GM19351 (cell line): ENCODE measurements around the gene FBXW9.
"Not testable (repeated sequence)": the region's sequence is repeated elsewhere in the genome, so short reads cannot be mapped to it uniquely, and the experiment has no call there.

Experiments used
- ATAC-seq: cut with Tn5 transposase; IDR thresholded peaks from one replicate; pipeline ENCODE4 v1.9.1; 2021; ENCODE audit warnings: mild to moderate bottlenecking, moderate library complexity; ENCODE audit not compliant: unreplicated experiment

The FBXW9 gene

GRCh38 chr19:12656899-12657571, 39.4 kb downstream of the FBXW9 start:
- no peak for ATAC-seq

DNA sequence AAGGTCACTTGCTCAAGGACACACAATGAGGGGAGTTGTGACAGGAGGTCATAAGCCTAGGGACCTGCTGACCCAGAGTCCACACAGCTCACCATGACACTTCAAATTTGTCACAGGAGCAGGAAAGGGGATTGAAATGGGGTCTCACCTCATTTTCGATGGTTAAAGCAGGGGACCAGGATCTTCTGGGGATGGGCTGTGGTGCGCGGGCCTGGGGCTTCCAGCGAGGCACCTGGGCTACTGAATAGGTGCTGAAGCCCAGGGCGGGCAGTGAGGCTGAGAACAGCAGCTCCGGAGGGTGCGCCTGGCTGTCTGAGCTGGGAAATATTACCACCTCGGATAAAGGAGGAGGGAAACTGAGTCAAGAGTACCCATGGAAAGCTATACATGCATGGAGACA, 40.9 kb downstream of the FBXW9 start:
- no peak for ATAC-seq

GRCh38 chr19:12652219-12652618, 44.2 kb downstream of the FBXW9 start:
- no peak for ATAC-seq

GRCh38 chr19:12649941-12650340, 46.5 kb downstream of the FBXW9 start:
- ATAC-seq, result no peak

DNA sequence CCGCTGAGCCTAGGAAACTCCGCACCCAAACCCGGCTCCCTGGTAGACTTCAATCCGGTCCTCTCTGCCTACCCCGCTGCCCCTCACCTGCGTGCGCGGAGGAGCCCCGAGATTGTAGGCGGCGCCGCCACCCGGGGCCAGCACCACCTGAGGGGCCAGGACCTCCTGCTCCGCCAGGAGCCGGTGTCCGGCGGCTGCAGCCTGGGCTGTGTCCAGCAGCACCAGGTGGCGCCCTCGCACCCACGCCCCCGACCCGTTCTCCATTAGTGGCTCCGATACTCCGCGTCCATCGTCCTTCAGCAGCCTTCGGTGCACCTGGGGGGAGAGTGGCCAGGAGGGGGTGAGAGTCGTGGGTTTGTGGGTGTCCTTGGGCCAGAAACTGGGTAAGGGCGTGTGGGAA, 48.3 kb downstream of the FBXW9 start:
- ATAC-seq, result no peak

DNA sequence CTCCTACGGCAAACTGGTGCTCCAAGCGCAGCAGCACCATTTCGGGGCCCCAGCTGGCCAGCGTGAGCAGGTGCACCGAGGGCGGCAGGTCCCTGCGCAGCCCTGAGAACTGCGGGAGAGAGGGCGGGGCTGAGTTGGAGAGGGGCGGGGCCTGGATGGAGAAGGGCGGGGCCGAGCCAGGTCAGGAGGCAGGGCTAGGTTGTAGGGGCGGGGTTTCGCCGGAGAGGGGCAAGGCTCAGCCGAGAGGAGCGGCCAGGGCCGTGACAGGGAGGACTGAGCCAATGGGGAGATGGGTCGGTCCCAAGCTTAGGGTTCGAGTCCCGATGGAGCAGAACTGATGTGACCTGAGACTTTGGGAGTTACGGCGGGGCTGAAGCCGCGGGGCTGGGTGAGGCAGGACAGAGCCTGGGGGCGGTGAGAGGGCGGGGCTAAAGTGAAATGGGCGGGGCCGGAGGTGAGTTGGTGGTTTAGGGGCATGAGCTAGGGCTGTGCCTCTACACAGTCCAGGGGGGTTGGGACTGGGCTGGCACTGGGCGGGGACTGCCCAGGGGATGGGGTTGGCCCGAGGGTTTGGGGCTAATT, 48.9 kb downstream of the FBXW9 start:
- no peak for ATAC-seq

DNA sequence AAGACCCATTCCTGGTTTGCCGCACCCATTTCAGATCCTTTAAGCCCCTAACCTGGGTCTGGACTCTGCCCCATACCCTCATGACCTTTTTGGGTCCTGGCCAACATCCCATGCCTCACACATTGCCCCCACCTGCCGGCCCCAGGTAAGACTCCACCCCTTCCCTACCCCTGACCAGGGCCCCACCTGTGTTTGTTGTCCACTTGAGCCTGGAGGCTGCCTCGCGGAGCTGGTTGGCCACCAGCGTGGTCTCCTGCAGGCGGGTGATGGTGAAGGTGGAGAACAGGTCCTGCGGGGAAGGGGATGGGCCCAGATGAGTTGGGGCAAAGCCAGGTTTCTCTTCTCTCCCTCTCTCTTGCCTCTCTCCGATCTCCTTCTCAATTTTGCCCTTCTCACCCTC, 49.4 kb downstream of the FBXW9 start:
- no peak for ATAC-seq

GRCh38 chr19:12646551-12646950, 49.9 kb downstream of the FBXW9 start:
- ATAC-seq, result no peak

DNA sequence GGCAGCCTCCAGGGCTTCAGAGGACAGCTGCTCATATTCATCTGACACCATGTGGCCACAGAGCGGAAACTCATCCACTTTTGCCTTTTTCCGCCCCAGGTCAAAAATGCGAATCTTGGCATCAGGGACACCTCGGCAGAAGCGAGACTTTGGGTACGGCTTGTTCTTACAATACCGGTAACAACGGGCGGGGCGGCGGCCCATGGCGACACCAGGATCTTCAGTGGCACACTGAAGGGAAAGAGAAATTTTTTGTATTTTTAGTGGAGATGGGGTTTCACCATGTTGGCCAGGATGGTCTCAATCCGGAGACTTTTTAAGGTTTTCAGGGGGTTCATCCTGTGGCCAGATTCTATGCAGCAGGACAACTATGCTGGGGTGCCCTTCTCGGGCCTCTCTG, 52.7 kb downstream of the FBXW9 start:
- ATAC-seq, result not testable (repeated sequence)

DNA sequence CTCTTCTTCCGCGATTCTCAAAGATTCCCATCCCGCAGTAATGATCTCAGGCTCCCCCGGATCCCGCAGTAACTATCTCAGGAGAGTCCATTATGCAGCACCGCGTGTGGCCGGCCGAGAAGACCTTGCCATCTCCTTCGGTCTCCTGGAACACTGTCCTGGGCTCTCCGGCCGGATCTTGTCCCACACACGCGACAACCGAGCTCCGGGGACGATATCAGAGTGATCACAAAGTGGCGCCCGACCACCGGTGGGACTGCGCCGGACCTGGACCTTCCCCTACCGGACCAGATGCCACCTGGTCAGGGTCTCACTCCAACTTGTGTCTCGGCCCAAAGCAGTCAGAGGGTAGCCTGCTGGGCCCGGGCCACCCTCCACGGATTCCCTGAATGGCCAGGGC, 53.9 kb downstream of the FBXW9 start:
- no peak for ATAC-seq

DNA sequence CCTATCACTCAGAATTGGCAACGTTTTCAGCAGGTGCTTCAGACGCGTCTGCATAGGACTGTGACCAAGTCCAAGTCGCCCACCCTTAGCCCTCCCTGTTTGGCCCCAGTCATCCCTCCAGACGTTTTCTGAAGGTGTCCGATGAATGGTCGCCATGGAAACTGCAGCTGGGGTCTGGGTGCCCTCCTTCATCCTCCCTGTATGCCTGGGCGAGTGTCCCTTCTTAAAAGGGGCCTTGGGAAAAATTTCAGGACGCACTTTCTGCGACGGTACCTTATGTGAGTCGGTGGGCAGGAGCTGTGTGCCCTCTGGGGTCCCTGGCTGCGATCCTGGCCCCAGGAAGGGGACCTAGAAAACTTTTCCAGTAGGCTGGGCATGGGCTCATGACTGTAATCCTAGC, 55.0 kb downstream of the FBXW9 start:
- no peak for ATAC-seq

DNA sequence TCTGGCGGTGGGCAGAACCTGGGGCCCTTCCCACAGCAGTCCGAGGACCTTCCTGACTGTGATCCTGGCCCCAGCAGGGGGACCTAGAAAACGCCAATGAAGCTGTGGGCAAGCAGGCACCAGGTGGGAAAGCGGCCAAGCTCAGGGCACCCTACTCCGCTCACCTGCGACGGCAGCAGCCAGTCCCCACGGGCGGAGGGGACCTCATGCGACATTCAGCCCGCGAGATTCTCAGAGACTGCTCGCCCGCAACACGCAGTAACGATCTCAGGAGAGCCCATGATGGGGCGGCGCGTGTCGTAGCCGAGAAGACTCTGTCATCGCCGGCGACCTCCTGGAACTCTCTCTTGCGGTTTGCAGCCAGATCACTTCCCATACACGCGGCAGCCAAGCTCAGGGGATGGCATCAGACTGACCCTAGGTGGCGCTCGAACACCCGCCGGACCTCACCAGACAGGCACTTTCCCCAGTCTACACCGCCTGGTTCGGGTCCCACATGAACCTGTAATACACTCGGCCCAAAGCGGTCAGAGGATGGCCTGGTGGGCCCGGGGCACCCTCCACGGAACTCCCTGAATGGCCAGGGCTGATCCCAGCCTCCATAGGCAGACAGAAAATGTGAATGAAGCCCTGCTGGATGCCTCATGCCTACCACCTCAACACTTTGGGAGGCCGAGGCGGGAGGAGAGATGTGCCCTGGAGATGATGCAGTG, 56.4 kb downstream of the FBXW9 start:
- ATAC-seq, result no peak
